HG03196 (cell line): ENCODE results near the gene FCRL5.
"Not testable (repeated sequence)": the region's sequence is repeated elsewhere in the genome, so short reads cannot be mapped to it uniquely, and the experiment has no call there.

Source experiments
- ATAC-seq: cut with Tn5 transposase; IDR thresholded peaks from one replicate; pipeline ENCODE4 v1.9.1; 2021; ENCODE audit not compliant: unreplicated experiment

The FCRL5 gene

DNA sequence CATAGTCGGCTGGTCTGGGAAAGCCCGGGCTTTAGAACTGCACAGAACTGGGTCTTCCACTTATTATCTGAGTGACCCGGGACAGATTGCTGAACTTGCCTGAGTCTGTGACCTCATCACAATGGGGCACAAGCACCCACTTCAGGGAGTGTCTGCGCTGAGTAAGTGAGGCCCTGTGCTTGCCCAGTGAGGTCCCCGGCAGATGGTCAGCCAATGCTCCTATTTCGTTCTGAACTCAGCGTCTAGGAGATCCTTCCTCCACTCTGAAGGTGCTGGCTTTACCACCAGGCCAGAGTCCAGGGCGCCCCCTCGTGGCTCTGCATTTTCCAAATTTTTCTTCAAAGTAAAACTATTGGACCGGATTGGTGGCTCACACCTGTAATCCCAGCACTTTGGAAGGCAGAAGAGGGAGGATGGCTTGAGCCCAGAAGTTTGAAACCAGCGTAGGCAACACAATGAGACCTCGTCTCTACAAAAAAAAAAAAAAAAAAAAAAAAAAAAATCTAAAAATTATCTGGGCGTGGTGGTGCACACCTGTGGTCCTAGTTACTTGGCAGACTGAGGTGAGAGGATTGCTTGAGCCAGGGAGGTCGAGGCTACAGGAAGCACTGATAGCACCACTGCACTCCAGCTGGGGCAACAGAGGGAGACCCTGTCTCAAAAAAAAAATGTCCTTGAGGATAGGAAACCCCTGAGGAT, 61.7 kb downstream of the FCRL5 start:
- ATAC-seq = no peak

DNA sequence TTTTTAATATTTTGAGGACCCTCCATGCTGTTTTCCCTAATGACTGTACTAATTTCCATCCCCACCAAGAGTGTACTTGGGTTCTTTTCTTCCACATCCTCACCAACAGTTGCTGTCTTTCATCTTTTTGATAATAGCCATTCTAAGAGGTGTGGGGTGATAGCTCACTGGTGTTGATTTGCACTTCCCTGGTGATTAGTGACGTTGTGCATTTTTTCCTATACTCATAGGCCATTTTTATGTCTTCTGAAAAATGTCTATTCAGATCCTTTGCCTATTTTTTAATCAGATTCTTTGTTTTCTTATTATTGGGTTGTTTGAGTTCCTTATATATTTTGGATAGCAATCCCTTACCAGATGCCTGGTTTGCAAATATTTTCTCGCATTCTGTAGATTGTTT, 64.2 kb downstream of the FCRL5 start:
- ATAC-seq = no peak

DNA sequence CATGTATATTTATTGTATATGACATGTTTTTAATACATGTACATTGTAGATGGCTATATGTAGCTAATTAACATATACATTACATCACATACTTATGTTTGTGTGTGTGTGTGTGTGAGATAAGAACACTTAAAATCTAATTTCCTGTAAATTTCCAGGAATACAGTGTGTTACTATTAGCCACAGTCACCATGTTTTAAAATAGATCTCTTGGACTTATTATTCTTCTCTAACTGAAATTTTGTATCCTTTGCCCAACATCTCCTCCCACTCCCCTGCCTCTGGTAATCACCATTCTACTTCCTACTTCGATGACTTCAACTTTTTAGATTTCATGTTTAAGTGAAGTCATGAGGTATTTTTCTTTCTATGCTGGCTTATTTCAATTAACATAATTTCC, 64.8 kb downstream of the FCRL5 start:
- ATAC-seq = no peak

DNA sequence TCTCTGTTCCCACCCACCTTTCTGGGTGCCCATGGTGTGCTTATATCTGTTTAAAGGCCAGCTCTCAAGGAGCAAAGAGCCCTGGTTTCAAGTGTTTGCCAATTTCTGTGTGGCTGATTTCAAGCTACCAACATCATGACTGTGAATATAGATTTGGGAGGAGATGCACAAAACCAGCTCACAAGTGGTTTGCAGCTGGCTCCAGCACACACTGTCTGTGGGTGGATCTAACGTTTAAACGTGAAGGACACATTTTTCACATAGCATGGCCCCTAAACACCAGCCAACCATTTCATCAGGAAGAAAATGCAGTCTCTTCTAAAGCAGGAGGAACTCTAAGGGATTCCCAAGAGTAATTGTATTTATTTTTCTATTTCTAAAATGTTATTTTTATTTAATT, 65.2 kb downstream of the FCRL5 start:
- ATAC-seq = no peak

DNA sequence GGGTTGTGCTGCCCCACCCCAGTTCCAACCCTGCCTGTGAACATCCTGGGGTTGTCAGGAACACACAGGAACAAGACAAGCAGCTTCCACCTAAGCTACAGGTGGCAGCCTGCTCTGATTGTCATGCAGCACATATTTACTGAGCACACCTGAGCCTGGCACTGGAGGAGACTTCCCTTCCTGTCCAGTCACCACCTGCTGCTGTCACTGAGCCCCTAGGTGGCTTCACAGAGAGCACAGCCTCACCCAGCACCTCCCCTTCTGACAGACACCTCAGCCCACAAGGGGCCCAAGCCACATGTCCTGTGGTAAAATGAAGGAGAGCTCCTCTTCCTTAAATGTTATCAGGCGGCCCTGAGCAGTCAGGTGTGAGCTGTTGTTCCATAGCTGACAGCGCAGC, 65.9 kb downstream of the FCRL5 start:
- ATAC-seq = not testable (repeated sequence)

DNA sequence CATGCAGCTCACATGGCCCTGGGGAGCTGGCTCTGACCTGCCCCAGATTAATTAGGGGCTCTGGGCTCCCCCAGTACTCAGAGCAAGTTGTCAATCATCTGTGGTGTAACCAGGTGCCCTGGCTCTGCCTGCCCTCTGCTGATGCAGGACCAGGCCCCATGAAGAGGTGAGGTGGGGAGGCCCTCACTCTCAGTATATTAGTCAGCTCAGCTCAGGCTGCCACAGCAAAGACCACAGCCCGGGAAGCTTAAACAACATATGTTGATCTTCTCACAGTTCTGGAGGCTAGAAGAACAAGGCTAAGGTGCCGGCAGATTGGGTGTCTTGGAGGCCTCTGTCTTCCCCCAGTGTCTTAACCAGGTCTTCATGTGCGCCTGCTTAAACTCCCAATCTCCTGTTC, 66.5 kb downstream of the FCRL5 start:
- ATAC-seq = no peak

DNA sequence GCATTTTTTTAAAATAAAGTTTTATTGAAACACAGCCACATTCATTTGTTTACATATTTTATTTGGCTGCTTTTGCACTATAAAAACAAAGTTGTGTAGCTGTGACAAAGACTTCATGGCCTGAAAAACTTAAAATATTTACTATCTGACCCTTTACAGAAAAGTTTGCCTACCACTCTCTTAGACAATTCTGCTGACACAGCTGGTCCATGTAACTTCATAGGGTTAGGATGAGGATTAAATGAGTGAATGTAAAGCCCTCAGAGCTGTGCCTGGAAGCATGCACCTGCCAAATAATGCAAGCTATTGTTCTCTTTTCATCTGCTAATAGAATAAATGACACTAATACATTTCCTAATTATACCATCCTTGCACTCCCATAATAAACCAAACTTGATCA, 67.7 kb downstream of the FCRL5 start:
- ATAC-seq = no peak

DNA sequence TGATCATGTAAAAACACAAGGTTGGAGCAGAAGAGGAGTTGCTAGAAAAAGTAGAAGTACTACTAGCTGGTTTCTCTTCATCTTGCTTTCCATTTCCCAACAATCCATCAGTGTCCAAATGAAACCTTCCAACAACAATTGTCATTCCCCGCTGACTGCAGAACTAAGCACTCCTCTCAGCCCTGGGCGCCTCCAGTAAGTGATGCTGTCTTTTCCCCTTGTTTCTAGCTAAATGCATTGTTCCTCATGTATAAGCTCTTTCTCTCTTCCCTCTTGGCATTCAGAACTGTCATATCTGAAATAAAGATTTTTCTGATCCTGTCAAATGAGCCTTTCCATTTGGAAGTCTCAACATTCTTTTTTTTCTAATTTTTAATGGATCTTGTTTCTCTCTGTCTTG, 68.7 kb downstream of the FCRL5 start:
- no peak for ATAC-seq

DNA sequence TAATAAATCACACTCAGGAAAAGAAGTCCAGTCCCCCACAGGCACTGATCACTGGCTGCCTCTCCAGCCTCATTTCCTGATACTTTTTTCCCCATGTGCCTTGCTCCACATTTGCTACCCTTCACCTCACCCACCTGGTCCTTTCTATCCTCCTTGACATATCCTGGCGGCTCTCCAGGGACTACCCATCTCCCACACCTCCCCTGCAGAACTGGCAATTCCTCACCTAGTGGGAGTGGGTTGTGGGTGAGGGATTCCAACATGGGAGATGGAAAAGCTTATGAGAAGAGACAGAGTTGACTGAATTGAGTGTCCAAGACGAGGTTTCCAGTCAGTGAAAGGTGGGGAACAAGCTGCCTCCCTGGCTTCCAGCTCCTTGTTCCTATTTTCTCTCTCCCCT, 69.6 kb downstream of the FCRL5 start:
- no peak for ATAC-seq

DNA sequence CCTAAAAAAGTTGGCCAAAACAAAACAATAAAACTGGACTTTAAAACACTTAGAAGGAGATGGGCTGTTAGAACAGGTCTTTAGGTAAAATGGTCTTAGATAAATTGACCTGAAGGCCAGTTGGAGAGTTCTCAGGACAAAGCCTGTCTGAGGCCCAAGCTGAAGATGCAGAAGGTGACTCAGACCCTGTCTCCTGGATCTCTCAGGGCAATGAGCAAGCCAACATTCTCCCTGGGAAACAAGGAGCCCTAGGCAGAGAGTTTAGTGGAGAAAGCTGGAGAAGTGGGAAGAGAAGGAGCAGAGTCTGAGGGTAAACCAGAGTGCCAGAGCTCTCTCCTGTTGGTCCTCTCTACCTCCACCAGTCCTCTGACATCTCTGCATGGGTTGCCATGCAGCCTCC, 70.1 kb downstream of the FCRL5 start:
- ATAC-seq = no peak

DNA sequence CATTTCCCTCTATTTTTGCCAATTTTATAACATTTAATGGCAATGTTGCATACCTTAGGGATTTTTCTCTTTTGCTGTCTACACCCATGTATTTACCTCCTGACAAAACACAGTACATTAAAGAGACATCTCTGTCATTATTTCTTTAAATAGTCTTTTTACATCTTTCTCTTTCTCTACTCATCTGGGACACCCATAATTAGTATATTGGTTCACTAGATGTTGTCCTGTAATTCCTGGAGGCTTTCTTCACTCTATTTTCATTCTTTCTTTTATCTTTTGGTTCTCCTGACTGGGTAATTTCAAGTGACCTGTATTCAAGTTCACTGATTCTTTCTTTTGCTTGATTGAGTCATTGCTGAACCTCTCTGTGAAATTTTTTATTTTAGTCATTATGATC, 74.3 kb downstream of the FCRL5 start:
- no peak for ATAC-seq

DNA sequence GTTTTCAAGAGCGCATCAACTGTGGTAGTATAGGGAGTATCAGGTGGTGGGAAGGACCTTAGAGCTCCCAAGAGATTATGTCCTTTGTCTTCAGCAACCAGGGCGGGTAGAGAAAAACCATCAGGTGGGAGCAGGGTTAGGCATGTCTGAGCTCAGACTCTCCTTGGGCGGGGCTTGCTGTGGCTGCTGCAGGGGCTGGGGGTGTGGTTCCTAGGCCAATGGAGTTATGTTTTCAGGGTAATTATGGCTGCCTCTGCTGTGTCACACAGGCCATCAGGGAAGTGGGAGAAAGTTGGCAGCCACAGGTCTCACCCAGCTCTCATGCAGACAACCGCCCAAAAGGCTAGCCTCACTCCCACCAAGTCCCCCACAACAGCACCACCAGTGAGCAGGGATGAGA, 74.9 kb downstream of the FCRL5 start:
- ATAC-seq = no peak

DNA sequence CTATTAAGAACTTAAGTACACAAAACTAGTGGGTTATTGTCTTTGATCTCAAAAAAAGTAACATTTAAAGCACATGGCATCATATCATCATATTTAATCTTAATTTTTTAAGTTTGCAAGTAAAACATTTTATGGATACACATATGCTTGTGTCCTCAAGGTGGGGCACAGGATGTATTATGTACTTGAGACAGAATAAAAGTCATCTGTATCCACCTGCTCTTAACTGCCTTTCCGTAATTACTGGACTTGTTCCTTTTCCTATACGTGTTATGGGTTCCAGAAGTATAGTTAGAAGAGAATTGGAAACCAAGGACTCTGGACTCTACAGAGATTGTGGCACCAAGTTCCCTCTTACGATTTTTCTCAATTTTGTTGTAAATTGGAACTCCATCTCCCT, 79.4 kb downstream of the FCRL5 start:
- no peak for ATAC-seq

DNA sequence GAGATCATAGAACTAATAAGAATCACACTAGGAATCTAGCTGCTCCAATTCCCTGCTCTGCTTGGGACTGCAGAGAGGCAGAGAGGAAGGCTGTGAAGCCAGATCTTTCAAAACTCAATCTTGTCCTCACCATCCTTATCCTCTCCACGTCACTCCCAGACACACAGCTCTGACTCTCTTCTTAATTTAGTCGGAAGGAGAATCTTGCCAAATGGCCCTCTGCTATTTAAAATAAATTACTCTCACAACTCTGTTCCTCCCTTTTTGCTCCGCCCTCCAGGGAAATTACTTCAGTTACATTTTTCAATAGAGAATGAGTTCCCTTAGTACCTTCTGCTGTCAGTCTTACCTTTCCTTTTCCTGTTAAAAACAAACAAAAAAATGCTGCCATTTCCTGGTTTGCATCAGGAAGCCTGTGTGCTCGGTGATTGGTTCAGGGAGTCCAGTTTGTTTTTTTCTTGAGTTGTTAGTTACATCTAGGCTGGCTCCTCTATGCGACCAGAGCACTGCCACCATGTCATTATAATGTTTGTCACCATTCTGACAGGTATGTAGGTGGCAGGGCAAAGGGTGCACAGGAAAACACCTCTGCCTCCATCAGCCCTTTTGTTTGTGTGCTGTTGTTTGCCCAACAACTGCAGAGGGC, 80.1 kb downstream of the FCRL5 start:
- no peak for ATAC-seq

DNA sequence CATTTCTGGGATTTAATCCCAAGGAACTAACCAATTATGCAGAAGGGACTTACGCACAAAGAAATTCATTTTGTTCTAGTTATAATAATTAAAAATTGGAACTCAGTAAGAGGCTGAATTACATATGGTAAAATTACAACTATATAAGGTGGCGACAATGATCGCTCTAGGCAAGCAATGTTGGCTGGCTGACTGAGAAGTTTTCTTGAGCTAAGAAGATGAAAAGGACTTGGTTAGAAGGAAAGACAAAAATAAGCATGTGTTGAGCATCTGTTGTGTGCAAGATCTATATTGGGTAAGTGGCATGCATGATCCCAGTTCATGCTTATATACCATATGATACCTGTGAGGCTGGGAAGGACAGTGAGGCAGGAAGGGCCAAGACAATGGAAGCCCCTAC, 80.8 kb downstream of the FCRL5 start:
- no peak for ATAC-seq

DNA sequence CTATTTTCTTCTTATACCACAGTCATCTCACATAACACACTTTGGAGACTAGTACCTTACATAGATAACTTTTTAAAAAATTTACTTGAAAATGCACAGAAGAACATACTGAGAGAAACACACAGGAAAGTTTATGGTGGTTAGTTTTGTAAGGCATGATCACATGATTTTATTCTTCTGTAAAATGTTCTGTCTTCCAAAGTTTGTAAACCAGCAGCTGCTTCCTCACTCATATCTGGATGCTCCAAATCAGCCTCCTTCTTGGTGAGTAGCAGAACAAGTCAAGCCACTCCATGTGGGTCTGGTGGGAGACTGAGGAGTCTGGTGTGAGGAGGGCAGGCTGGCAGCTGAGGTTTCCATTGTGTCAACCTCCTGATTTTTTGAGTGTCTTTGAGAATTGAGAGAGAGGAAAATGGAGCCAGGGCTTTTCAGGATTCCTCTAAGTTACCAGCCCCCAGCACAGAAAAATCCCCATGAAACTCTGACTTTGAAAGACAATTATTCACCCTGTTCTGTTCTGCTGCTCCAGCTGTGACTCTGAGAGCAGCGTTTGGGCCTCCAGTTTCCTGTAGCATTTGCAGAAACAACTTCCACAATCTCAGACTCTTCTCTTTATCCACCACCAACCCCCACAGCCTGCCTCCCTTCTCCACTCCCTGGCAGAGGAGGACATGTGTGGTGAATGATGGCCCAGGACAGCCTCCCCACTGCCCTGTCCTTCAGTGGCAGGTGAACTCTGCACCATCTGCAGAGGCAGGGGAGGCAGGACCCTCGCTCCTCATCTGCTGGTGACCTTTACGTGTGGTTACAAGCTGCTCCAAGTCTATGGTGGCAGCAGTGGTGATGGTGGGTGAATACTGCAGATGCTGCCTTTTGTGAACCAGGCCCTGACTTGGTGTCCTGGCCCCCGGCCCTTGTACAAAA, 82.3 kb downstream of the FCRL5 start:
- ATAC-seq = no peak

DNA sequence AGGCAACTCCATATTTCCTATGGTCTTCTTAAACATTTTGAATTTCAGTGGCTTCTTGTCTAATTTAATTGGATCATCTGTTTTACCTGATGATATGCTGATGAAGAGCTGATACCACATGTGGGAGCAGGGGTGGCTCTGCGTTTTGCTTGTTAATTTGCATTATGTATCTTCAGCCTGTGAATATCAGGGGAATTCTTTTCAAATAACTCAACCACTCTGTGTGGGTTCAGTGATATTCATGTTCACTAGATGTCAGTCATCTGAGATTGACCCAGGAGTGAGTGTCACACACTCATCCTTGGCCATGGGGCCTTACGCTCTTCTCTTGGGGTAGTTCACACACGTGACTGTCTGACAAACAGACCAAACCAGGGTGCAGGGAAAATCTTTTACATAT, 83.0 kb downstream of the FCRL5 start:
- no peak for ATAC-seq

DNA sequence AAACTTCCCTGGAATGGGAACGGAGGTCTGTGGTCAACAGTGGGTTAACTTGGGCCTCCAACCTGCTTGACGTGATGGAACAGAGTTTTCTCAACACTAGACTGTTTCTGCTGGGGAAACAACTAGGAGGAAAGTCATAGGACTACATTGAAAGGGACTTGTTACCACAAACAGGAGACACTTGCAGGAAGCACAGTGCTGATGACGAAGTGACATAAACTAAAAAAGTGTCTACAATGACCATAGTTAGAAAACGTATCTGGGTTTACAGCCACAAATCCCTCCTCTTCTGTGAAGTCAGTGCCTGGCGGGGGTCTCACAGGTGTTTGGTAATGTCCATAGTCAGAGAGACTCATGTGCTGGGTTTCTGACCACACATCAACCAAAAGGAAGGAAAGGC, 86.3 kb downstream of the FCRL5 start:
- ATAC-seq = no peak
